Transverse colon (tissue), 4 donors: ENCODE measurements around the gene VSTM2L.

Experiments
- POLR2AphosphoS5 ChIP-seq, 3 donors: sonication (generic); formaldehyde crosslinking; IDR thresholded peaks; one replicate each; pipeline ENCODE4 v1.6.1; 2016; ENCODE audit warnings: antibody characterized with exemption in 3 of 3
- TF ChIP-seq, protein P1 (sequence below), 5 experiments: fragments of 200-600 bp in 3 of 5; fragments of 450-650 bp in 2 of 5; sonication (generic) in 3 of 5; IDR thresholded peaks; 1 replicate in 2 of 5; 2 replicates in 3 of 5; pipeline ENCODE4 v1.5.1; 2016 to 2017; ENCODE audit warnings: antibody characterized with exemption in 5 of 5, inconsistent platforms in 3 of 5, mild to moderate bottlenecking in 2 of 5, moderate library complexity in 1 of 5

- TF ChIP-seq, protein P1, sequence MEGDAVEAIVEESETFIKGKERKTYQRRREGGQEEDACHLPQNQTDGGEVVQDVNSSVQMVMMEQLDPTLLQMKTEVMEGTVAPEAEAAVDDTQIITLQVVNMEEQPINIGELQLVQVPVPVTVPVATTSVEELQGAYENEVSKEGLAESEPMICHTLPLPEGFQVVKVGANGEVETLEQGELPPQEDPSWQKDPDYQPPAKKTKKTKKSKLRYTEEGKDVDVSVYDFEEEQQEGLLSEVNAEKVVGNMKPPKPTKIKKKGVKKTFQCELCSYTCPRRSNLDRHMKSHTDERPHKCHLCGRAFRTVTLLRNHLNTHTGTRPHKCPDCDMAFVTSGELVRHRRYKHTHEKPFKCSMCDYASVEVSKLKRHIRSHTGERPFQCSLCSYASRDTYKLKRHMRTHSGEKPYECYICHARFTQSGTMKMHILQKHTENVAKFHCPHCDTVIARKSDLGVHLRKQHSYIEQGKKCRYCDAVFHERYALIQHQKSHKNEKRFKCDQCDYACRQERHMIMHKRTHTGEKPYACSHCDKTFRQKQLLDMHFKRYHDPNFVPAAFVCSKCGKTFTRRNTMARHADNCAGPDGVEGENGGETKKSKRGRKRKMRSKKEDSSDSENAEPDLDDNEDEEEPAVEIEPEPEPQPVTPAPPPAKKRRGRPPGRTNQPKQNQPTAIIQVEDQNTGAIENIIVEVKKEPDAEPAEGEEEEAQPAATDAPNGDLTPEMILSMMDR (IDR thresholded peaks at IDR 0.05), result no peak
- no peak for TF ChIP-seq POLR2AphosphoS5 (IDR thresholded peaks at IDR 0.05)
These were observed 18.5 kb downstream of the VSTM2L start for GRCh38 chr20:37921341-37921929.
